Retina (tissue), 1 donor: ENCODE results near the gene KIR3DL2.
"Not testable (repeated sequence)": the region's sequence is repeated elsewhere in the genome, so short reads cannot be mapped to it uniquely, and the experiment has no call there.

Source experiments
- DNase-seq: peaks from one replicate; pipeline ENCODE4 v3.0.0-alpha.2; 2016

KIR3DL2 gene

DNA sequence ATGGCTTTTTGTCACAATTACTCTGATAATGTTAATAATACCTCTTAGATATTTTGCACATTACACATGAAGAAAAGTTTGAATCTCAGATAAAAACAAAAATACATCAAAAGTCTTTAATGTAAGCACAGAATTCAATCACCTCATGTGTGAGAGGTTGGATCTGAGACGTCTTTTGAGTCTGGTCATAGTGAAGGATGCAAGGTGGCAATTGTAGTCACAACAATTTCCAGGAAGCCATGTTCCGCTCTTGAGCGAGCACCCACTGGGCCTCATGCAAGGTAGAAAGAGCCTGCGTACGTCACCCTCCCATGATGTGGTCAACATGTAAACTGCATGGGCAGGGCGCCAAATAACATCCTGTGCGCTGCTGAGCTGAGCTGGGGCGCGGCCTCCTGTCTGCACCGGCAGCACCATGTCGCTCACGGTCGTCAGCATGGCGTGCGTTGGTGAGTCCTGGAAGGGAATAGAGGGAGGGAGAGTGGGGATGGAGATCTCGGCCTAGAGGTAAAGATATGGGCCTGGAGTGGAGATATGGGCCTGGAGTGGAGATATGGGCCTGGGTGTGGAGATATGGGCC, at the start of gene KIR3DL2:
Gene KIR3DL2 (plus strand): TSS at position 383 of the 580 bp plus-strand sequence. CDS start 33 bp downstream, at position 416.
- not testable (repeated sequence) for DNase-seq

DNA sequence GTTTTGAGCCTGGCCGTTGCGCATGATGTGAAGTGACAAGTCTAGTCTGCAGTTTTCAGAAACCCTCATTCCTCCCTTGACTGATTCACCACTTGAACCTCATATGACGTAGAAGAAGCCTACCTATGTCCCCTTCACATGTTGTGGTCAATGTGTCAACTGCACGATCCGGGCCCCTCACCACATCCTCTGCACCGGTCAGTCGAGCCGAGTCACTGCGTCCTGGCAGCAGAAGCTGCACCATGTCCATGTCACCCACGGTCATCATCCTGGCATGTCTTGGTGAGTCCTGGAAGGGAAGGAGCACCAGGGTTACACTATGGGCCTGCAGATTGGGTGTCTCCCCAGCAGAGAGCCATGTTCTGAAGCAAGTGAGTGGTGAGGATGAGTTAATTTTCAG, 46.8 kb upstream of the KIR3DL2 start, which contains the start of gene KIR2DL4:
Gene KIR2DL4 (plus strand): TSS at position 201 of the 400 bp plus-strand sequence. CDS start 42 bp downstream, at position 243.
- no peak for DNase-seq

DNA sequence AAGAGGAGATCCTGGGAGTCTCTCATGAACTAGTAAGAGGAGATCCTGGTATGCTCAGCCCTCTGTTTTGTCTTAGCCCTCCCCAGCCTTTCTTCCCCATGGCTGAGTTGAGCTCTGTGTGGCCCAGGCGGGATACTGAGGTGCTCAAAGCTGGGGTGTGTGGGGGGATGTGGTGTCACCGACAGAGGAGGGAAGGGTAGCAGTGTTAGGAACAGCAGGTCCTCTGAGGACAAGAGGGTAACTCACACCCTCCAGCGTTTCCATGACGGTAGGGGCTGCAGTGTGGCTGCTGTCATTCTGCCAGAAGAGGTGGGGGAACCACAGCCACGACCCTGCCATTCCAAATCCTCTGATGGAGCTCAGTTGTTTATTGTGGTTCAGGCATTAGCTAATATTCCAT, 46.1 kb upstream of the KIR3DL2 start:
- no peak for DNase-seq

DNA sequence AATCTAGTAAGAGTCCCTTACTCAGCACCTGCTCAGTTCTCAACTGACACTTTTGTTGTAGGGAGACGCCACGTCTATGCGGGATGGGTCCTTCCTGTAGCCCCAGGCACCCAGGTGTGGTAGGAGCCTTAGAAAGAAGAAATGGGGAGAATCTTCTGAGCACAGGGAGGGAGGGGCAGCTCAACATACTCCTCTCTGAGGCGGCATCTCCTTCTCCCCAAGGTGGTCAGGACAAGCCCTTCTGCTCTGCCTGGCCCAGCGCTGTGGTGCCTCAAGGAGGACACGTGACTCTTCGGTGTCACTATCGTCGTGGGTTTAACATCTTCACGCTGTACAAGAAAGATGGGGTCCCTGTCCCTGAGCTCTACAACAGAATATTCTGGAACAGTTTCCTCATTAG, 45.7 kb upstream of the KIR3DL2 start:
- DNase-seq: no peak

DNA sequence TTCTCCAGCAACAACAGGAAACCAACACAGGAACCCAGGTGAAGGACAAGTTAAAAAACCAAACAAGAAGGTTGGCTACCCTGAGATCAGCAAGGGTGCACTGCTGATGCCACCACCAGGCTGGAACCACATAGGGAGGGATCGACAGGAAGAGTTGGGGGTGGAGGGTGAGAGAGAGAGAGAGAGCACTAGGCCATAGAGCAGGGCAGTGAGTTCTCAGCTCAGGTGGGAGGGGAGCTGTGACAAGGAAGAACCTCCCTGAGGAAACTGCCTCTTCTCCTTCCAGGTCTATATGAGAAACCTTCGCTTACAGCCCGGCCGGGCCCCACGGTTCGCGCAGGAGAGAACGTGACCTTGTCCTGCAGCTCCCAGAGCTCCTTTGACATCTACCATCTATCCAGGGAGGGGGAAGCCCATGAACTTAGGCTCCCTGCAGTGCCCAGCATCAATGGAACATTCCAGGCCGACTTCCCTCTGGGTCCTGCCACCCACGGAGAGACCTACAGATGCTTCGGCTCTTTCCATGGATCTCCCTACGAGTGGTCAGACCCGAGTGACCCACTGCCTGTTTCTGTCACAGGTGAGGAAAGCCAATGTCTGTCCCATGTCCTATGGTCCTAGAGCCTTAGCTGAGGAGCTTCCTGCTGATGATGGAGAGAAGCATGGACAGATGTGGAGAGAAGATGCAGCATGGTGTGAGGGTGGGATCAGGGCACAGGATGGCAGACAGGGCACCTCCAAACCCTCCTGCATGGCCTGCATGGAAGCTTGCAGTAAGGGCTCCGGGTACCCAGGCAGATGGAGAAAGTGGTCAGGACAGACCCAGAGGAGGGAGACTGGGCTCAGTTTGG, 44.4 kb upstream of the KIR3DL2 start:
- no peak for DNase-seq

DNA sequence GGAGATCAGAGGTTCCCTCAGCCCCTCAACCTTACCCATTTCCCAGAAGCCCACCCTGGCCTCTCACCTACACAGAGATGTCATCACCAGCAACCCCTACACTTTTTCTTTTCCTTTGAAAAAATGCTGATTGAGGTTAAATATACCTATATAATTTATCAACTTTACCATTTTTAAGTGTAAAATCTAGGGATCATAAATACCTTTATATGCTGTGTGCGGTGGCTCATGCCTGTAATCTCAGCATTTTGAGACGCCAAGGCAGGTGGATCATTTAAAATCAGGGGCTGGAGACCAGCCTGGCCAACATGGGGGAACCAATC, 43.8 kb upstream of the KIR3DL2 start:
- DNase-seq: no peak

DNA sequence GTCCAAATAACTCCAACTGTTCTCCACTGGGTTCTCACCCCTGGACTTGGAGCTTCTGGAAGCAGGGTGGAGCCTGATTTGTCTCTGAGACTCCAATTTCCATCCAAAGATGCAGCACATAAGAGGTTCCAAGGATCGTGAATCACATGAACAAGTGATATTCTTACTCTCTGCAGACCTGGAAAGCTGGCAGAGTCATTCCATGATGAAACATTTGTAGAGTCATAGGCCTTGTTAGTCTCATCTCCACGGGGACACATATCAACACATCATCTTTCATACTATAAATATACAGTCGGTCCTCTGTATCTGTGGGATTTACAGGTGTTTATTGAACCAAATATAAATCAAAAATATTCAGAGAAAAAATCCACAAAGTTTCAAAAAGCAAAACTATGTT, 35.7 kb upstream of the KIR3DL2 start:
- DNase-seq: not testable (repeated sequence)

DNA sequence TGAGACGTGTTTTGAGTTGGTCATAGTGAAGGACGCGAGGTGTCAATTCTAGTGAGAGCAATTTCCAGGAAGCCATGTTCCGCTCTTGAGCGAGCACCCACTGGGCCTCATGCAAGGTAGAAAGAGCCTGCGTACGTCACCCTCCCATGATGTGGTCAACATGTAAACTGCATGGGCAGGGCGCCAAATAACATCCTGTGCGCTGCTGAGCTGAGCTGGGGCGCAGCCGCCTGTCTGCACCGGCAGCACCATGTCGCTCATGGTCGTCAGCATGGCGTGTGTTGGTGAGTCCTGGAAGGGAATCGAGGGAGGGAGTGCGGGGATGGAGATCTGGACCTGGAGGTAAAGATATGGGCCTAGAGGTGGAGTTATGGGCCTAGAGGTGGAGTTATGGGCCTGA, 34.0 kb upstream of the KIR3DL2 start, which contains the start of gene KIR3DL1:
Gene KIR3DL1 (plus strand): TSS at position 218 of the 400 bp plus-strand sequence.
- DNase-seq: not testable (repeated sequence)

DNA sequence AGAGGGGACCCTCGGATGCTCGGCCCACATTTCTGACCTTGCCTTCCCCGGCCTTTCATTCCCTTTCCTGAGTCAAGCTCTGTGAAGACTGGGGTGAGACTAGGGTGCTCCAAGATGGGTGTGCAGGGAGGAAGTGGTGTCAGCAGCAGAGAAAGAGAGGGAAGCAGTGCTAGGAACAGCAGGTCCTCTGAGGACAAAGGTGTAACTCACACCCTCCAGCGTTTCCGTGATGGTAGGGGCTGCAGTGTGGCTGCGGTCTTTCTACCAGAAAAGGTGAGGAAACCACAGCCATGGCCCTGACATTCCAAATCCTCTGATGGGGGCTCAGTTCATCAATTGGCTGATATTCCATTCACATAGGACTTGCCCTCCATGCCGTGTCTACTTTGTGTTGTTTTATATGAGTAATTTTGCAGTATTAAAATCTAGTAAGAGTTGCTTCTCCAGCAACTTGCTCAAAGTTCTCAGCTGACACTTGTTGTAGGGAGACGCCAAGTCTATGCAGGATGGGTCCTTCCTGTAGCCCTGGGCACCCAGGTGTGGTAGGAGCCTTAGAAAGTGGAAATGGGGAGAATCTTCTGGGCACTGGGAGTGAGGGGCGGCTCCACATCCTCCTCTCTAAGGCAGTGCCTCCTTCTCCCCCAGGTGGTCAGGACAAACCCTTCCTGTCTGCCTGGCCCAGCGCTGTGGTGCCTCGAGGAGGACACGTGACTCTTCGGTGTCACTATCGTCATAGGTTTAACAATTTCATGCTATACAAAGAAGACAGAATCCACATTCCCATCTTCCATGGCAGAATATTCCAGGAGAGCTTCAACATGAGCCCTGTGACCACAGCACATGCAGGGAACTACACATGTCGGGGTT, 32.3 kb upstream of the KIR3DL2 start:
- DNase-seq: no peak

DNA sequence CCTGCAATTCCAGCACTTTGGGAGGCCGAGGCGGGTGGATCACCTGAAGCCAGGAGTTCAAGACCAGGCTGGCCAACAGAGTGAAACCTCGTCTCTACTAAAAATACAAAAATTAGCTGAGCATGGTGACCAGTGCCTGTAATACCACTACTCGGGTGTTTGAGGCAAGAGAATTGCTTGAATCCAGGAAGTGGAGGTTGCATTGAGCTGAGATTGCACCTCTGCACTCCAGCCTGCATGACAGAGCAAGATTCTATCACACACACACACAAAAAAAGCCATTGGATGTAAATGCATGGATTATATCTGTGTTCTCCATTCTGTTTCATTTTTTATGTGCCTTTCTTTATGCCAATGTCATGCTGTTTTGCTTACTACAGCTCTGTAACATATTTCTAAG, 25.8 kb upstream of the KIR3DL2 start:
- not testable (repeated sequence) for DNase-seq

DNA sequence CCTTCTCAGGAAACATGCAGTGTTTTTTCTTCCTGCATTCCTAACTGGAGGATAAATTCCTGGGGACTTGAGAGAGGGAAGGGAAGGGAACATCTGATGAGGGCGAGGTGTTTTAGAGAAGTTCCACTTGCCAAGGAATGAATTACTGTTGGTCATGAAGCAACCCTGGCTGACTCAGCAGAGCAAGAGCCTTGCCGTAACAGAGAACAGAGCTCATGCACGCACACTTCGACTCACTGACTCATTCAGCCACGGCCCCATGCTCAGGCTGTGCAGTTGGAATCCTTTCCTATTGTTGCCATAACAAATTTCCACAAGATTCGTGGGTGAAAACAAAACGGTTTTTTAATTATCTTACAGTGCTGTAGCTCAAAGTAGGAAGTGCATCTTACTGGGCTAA, 24.9 kb upstream of the KIR3DL2 start:
- DNase-seq: not testable (repeated sequence)

DNA sequence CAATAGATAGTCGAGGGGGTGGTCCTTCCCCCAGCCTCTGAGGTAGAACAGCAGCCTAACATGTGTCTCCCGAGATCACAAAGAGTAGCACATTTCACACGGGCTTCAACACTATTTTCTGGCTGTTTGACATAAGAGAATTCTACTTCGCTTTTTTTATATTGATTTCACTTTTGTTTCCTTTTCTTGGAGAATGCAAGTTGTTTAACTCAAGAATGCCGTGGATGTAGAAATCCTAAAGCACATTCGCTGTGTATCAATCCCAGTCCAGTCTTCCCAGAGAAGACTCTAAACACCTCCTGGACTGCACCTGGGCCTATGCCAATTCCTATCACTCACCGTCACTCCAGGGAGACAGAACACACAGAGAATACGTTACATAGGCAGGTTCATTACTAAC, 22.2 kb upstream of the KIR3DL2 start:
- not testable (repeated sequence) for DNase-seq

DNA sequence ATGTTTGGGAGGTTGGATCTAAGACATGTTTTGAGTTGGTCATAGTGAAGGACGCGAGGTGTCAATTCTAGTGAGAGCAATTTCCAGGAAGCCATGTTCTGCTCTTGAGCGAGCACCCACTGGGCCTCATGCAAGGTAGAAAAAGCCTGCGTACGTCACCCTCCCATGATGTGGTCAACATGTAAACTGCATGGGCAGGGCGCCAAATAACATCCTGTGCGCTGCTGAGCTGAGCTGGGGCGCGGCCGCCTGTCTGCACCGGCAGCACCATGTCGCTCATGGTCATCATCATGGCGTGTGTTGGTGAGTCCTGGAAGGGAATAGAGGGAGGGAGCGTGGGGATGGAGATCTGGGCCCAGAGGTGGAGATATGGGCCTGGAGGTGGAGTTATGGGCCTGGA, 17.7 kb upstream of the KIR3DL2 start, which contains the start of gene KIR2DS4:
Gene KIR2DS4 (plus strand): TSS at position 181 of the 400 bp plus-strand sequence.
- not testable (repeated sequence) for DNase-seq

DNA sequence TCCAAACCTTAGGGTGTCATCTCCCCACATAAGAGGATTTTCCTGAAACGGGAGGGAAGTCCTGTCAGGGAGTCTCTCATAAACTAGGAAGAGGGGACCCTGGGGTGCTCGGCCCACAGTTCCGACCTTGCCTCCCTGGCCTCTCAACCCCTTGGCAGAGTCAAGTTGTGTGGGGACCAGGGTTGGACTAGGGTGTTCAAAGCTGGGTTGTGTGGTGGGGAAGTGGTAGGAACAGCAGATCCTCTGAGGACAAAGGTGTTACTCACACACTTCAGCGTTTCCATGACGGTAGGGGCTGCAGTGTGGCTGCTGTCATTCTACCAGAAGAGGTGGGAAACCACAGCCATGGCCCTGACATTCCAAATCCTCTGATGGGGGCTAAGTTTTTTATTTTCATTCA, 15.1 kb upstream of the KIR3DL2 start:
- not testable (repeated sequence) for DNase-seq

DNA sequence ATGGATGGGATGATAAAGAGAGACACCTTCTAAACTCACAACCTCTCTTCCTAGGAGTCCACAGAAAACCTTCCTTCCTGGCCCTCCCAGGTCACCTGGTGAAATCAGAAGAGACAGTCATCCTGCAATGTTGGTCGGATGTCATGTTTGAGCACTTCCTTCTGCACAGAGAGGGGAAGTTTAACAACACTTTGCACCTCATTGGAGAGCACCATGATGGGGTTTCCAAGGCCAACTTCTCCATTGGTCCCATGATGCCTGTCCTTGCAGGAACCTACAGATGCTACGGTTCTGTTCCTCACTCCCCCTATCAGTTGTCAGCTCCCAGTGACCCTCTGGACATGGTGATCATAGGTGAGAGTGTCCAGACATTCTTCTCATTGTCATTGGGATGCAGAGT, 12.7 kb upstream of the KIR3DL2 start:
- not testable (repeated sequence) for DNase-seq

DNA sequence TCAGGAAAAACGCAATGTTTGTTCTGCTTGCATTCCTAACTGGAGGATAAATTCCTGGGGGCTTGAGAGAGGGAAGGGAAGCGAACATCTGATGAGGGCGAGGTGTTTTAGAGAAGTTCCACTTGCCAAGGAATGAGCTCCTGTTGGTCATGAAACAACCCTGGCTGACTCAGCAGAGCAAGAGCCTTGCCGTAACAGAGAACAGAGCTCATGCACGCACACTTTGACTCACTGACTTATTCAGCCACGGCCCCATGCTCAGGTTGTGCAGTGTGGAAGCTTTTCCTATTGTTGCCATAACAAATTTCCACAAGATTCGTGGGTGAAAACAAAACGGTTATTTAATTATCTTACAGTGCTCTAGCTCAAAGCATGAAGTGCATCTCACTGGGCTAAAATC, 7.1 kb upstream of the KIR3DL2 start:
- not testable (repeated sequence) for DNase-seq

DNA sequence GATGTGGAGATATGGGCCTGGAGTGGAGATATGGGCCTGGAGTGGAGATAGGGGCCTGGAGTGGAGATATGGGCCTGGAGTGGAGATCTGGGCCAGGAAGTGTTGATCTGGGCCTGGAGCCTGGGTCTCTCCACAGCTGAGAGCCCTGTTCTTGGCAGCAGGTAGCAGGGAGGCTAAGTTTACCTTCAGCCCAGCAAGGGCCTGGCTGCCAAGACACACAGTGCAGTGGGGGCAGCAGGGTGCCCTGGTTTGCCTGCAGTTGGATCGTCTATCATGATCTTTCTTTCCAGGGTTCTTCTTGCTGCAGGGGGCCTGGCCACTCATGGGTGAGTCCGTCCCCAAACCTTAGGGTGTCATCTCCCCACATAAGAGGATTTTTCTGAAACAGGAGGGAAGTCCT, 687 bp downstream of the KIR3DL2 start:
- no peak for DNase-seq

DNA sequence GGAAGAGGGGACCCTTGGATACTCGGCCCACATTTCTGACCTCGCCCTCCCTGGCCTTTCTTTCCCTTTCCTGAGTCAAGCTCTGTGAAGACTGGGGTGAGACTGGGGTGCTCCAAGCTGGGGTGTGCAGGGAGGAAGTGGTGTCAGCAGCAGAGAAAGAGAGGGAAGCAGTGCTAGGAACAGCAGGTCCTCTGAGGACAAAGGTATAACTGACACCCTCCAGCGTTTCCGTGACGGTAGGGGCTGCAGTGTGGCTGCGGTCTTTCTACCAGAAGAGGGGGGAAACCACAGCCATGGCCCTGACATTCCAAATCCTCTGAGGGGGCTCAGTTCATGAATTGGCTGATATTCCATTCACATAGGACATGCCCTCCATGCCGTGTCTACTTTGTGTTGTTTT, 1.1 kb downstream of the KIR3DL2 start:
- DNase-seq: no peak

DNA sequence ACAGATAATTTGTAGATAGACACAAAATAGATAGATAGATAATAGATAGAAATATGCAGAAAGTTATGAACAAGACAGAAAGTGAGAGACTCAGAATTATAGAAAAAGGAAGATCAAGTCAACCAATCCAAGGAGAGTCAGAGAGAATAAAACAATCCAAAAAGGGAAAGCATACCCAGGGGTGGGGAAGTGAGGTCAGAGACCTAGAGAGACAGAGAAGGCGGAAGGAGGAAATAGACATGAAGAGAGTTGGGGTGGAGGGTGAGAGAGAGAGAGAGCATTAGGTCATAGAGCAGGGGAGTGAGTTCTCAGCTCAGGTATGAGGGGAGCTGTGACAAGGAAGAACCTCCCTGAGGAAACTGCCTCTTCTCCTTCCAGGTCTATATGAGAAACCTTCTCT, 5.0 kb downstream of the KIR3DL2 start:
- DNase-seq: not testable (repeated sequence)

DNA sequence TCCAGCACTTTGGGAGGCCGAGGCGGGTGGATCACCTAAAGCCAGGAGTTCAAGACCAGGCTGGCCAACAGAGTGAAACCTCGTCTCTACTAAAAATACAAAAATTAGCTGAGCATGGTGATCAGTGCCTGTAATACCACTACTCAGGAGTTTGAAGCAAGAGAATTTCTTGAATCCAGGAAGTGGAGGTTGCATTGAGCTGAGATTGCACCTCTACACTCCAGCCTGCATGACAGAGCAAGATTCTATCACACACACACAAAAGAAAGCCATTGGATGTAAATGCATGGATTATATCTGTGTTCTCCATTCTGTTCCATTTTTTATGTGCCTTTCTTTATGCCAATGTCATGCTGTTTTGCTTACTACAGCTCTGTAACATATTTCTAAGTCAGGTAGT, 8.2 kb downstream of the KIR3DL2 start:
- not testable (repeated sequence) for DNase-seq

DNA sequence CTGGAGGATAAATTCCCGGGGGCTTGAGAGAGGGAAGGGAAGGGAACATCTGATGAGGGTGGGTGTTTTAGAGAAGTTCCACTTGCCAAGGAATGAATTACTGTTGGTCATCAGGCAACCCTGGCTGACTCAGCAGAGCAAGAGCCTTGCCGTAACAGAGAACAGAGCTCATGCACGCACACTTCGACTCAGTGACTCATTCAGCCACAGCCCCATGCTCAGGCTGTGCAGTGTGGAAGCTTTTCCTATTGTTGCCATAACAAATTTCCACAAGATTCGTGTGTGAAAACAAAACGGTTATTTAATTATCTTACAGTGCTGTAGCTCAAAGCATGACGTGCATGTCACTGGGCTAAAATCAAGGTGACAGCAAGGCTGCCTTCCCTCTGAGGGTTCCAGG, 9.2 kb downstream of the KIR3DL2 start:
- not testable (repeated sequence) for DNase-seq

DNA sequence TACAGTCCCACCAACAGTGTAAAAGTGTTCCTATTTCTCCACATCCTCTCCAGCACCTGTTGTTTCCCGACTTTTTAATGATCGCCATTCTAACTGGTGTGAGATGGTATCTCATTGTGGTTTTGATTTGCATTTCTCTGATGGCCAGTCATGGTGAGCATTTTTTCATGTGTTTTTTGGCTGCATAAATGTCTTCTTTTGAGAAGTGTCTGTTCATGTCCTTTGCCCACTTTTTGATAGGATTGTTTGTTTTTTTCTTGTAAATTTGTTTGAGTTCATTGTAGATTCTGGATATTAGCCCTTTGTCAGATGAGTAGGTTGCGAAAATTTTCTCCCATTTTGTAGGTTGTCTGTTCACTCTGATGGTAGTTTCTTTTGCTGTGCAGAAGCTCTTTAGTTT, 13.2 kb downstream of the KIR3DL2 start:
- not testable (repeated sequence) for DNase-seq

DNA sequence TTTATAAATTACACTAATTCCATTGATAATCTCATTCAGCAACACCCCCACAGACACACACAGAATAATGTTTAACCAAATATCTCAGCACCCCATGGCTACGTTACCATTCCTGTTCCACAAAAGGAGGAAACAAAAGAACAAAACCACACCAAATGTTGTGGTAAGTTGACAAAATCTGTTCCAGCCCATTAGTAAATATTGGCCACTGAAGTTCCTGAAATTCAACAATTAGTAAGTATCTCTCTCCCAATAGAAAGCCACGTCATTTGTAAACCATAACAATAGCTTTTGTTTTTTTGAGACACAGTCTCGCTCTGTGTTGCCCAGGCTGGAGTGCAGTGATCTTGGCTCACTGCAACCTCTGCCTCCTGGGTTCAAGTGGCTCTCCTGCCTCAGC, 21.5 kb downstream of the KIR3DL2 start:
- DNase-seq: no peak
